Suppressor macrophage (primary cell): ENCODE results near the gene BLOC1S3.
A peak's percentile ranks its signal among the peaks of the same experiment; 100 is the strongest.

Experiments used
- DNase-seq, 4 experiments: peaks; one replicate each; pipeline ENCODE4 v3.0.0-alpha.2; 2020 to 2022
- total RNA-seq, 17 experiments: gene quantifications; one replicate each; lab custom pipeline; 2026; ENCODE audit warnings: mixed read lengths in 6 of 17, inconsistent platforms in 3 of 17; lab: John Stamatoyannopoulos, UW

Gene BLOC1S3
- 1.9 to 31.8 (median 10.2) reads per million in 17 experiments for total RNA-seq

- peak; percentile 100 for DNase-seq
Measured at GRCh38 chr19:45178262-45179071, at the start of gene BLOC1S3. Gene BLOC1S3 (plus strand): TSS chr19:45178784. CDS start chr19:45179297, 513 bp downstream.

GRCh38 chr19:45128806-45129205 lies 49.8 kb upstream of the BLOC1S3 start:
- no peak for DNase-seq

- DNase-seq, result no peak
Measured at GRCh38 chr19:45130236-45130635, 48.3 kb upstream of the BLOC1S3 start.

GRCh38 chr19:45130888-45131615 lies 47.5 kb upstream of the BLOC1S3 start:
- peak in 1 of 4 experiments; percentile 47 for DNase-seq

- DNase-seq, result no peak
Measured at GRCh38 chr19:45133661-45134060, 44.9 kb upstream of the BLOC1S3 start.

- DNase-seq, result peak in 1 of 4 experiments; percentile 50
Measured at GRCh38 chr19:45135176-45135885, 43.3 kb upstream of the BLOC1S3 start.

GRCh38 chr19:45136507-45137178 lies 41.9 kb upstream of the BLOC1S3 start:
- DNase-seq, result peak in 2 of 4 experiments; percentile 52 to 57

GRCh38 chr19:45137179-45137761 lies 41.3 kb upstream of the BLOC1S3 start:
- no peak for DNase-seq

GRCh38 chr19:45138303-45138751 lies 40.3 kb upstream of the BLOC1S3 start:
- peak in 1 of 4 experiments; percentile 38 for DNase-seq

GRCh38 chr19:45139286-45140143 lies 39.1 kb upstream of the BLOC1S3 start:
- DNase-seq, result no peak

GRCh38 chr19:45140144-45140503 lies 38.5 kb upstream of the BLOC1S3 start:
- DNase-seq, result no peak

GRCh38 chr19:45140533-45140932 lies 38.1 kb upstream of the BLOC1S3 start:
- no peak for DNase-seq

GRCh38 chr19:45141203-45141900 lies 37.2 kb upstream of the BLOC1S3 start:
- no peak for DNase-seq

GRCh38 chr19:45142016-45142725 lies 36.4 kb upstream of the BLOC1S3 start:
- DNase-seq, result no peak

- DNase-seq, result no peak
Measured at GRCh38 chr19:45142726-45143110, 35.9 kb upstream of the BLOC1S3 start.

- DNase-seq, result no peak
Measured at GRCh38 chr19:45144431-45145269, 33.9 kb upstream of the BLOC1S3 start.

- DNase-seq, result no peak
Measured at GRCh38 chr19:45145270-45146189, 33.1 kb upstream of the BLOC1S3 start.

- no peak for DNase-seq
Measured at GRCh38 chr19:45146251-45146650, 32.3 kb upstream of the BLOC1S3 start.
